CD14-positive monocyte (primary cell): ENCODE results near the gene GIPR. TPM values are rescaled to one million over a fixed set of nuclear protein-coding genes. Genes with fewer than 3 reads are reported as not detected.

Experiments
- DNase-seq, 3 donors: peaks; one replicate each; pipeline ENCODE4 v3.0.0-alpha.2; 2011 to 2022
- H2AFZ ChIP-seq: 2 replicates; pipeline ENCODE4 v1.6.0; 2012; ENCODE audit warnings: mild to moderate bottlenecking, low read depth, low read length, inconsistent platforms; ENCODE audit not compliant: insufficient read depth, poor library complexity, severe bottlenecking
- H3K27ac ChIP-seq, 2 donors: 1 replicate in 1 of 2; 2 replicates in 1 of 2; pipeline ENCODE4 v1.5.1; 2012 to 2013; ENCODE audit warnings: low read length in 2 of 2, control low read depth in 1 of 2, inconsistent platforms in 1 of 2, low read depth in 1 of 2, mild to moderate bottlenecking in 1 of 2
- H3K27me3 ChIP-seq, 2 donors: one replicate each; pipeline versions ENCODE4 v1.6.0 to v1.6.1; 2011 to 2013; ENCODE audit warnings: low read length in 2 of 2; ENCODE audit not compliant: control insufficient read depth in 2 of 2, insufficient read depth in 2 of 2
- H3K36me3 ChIP-seq, 2 donors: replicated peaks in 1 of 2; 1 replicate in 1 of 2; 2 replicates in 1 of 2; pipeline versions ENCODE4 v1.5.1 to v1.6.1; 2012 to 2013; ENCODE audit warnings: low read length in 2 of 2, control low read depth in 1 of 2, inconsistent platforms in 1 of 2, mild to moderate bottlenecking in 1 of 2; ENCODE audit not compliant: insufficient read depth in 2 of 2, control insufficient read depth in 1 of 2
- H3K4me1 ChIP-seq, 2 donors: 1 replicate in 1 of 2; 2 replicates in 1 of 2; pipeline versions ENCODE4 v1.5.1 to v1.6.1; 2012 to 2013; ENCODE audit warnings: low read length in 2 of 2, control low read depth in 1 of 2, inconsistent platforms in 1 of 2, mild to moderate bottlenecking in 1 of 2, moderate library complexity in 1 of 2; ENCODE audit not compliant: insufficient read depth in 2 of 2, control insufficient read depth in 1 of 2
- H3K4me2 ChIP-seq: replicated peaks from 2 replicates; pipeline ENCODE3; 2012; ENCODE audit warnings: low read length, moderate library complexity, mild to moderate bottlenecking; ENCODE audit not compliant: poor library complexity, severe bottlenecking; ENCODE audit errors: extremely low read depth
- H3K4me3 ChIP-seq, 3 experiments: fragments of 200-600 bp in 1 of 3; sonication (generic) in 1 of 3; replicated peaks in 1 of 3; 1 replicate in 2 of 3; 2 replicates in 1 of 3; pipeline ENCODE4 v1.5.1; 2011 to 2013; ENCODE audit warnings: low read length in 3 of 3, mild to moderate bottlenecking in 3 of 3, control low read depth in 2 of 3, low read depth in 2 of 3, inconsistent platforms in 1 of 3, moderate library complexity in 1 of 3
- H3K79me2 ChIP-seq: 2 replicates; pipeline ENCODE4 v1.6.0; 2012; ENCODE audit warnings: mild to moderate bottlenecking, control low read depth, inconsistent platforms, low read length, moderate library complexity; ENCODE audit not compliant: insufficient read depth
- H3K9ac ChIP-seq: 2 replicates; pipeline ENCODE4 v1.6.0; 2017; ENCODE audit warnings: low read length, mild to moderate bottlenecking; ENCODE audit not compliant: insufficient read depth, poor library complexity, severe bottlenecking
- H3K9me3 ChIP-seq, 2 donors: replicated peaks in 1 of 2; 1 replicate in 1 of 2; 2 replicates in 1 of 2; pipeline versions ENCODE4 v1.5.1 to v1.6.1; 2012 to 2013; ENCODE audit warnings: low read length in 2 of 2, control low read depth in 1 of 2; ENCODE audit not compliant: control insufficient read depth in 1 of 2, insufficient read depth in 1 of 2
- H4K20me1 ChIP-seq: 2 replicates; pipeline ENCODE4 v1.6.0; 2012; ENCODE audit warnings: mild to moderate bottlenecking, low read length, control low read depth, moderate library complexity; ENCODE audit not compliant: insufficient read depth
- H3K27ac Mint-ChIP-seq, 7 donors: one replicate each; pipeline ENCODE4 v1.8.0; 2020; ENCODE audit warnings: mild to moderate bottlenecking in 7 of 7, mixed read lengths in 7 of 7, moderate library complexity in 6 of 7, inconsistent platforms in 2 of 7
- H3K27me3 Mint-ChIP-seq, 3 donors: one replicate each; pipeline ENCODE4 v1.8.0; 2021 to 2022; ENCODE audit warnings: low read depth in 3 of 3, mild to moderate bottlenecking in 3 of 3, mixed read lengths in 3 of 3, moderate library complexity in 3 of 3, inconsistent platforms in 1 of 3
- H3K36me3 Mint-ChIP-seq, 2 donors: one replicate each; pipeline ENCODE4 v1.8.0; 2020; ENCODE audit warnings: mixed read lengths in 2 of 2, inconsistent platforms in 1 of 2, mild to moderate bottlenecking in 1 of 2
- H3K4me1 Mint-ChIP-seq: one replicate; pipeline ENCODE4 v1.8.0; 2020; ENCODE audit warnings: mild to moderate bottlenecking, mixed read lengths
- H3K4me3 Mint-ChIP-seq, 2 donors: one replicate each; pipeline ENCODE4 v1.8.0; 2020; ENCODE audit warnings: mild to moderate bottlenecking in 2 of 2, mixed read lengths in 2 of 2, moderate library complexity in 1 of 2
- H3K9me3 Mint-ChIP-seq, 7 donors: one replicate each; pipeline ENCODE4 v1.8.0; 2020 to 2022; ENCODE audit warnings: mixed read lengths in 7 of 7, mild to moderate bottlenecking in 6 of 7, moderate library complexity in 6 of 7, inconsistent platforms in 2 of 7
- WGBS: methylation state at CpG from one replicate; pipeline ENCODE4 v1.1.5; 2013; ENCODE audit warnings: missing lambda C conversion rate; ENCODE audit not compliant: insufficient coverage; 5-methylcytosine and 5-hydroxymethylcytosine counted together
- intact Hi-C, 2 donors: fragments of 100-400 bp; cut with micrococcal nuclease; formaldehyde crosslinking; loops; one replicate each; pipeline versions ENCODE4 v1.15.0 to v1.15.1; 2023
- polyA minus RNA-seq: library from RNA; depleted of rRNA, polyadenylated mRNA; stranded (reverse); fragments of >200 nt; gene quantifications from 2 replicates; pipeline ENCODE4 v1.2.3, GENCODE V29; 2012
- polyA plus RNA-seq, 3 donors: library from polyadenylated mRNA; depleted of rRNA in 1 of 3; unstranded in 2 of 3; stranded (reverse) in 1 of 3; fragments of 300-500 nt in 2 of 3; fragments of >200 nt in 1 of 3; fragmentation: Illumina TruSeq in 2 of 3; gene quantifications; 1 replicate in 2 of 3; 2 replicates in 1 of 3; pipeline ENCODE4 v1.2.3, GENCODE V29; 2012 to 2021
- total RNA-seq, 12 experiments: library from RNA in 1 of 12; stranded (reverse) in 1 of 12; fragments of 120-200 nt in 1 of 12; gene quantifications; one replicate each; pipeline ENCODE4 v1.2.4 and lab custom pipeline; 2013 to 2026; ENCODE audit warnings: mixed read lengths in 6 of 12, inconsistent platforms in 1 of 12
- TF ChIP-seq, protein P1 (sequence below): fragments of 200-600 bp; IDR thresholded peaks from one replicate; pipeline ENCODE4 v1.8.0; 2022; ENCODE audit warnings: antibody characterized with exemption, mild to moderate bottlenecking

The GIPR gene, protein sequence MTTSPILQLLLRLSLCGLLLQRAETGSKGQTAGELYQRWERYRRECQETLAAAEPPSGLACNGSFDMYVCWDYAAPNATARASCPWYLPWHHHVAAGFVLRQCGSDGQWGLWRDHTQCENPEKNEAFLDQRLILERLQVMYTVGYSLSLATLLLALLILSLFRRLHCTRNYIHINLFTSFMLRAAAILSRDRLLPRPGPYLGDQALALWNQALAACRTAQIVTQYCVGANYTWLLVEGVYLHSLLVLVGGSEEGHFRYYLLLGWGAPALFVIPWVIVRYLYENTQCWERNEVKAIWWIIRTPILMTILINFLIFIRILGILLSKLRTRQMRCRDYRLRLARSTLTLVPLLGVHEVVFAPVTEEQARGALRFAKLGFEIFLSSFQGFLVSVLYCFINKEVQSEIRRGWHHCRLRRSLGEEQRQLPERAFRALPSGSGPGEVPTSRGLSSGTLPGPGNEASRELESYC
- not detected for total RNA-seq (2013)
- not detected for polyA plus RNA-seq
- polyA minus RNA-seq = 0.24 TPM in 1 of 2 replicates, not detected in the other
- total RNA-seq (lab: John Stamatoyannopoulos, UW) = 1.1 to 5.5 (median 2.1) reads per million in 11 experiments

DNA sequence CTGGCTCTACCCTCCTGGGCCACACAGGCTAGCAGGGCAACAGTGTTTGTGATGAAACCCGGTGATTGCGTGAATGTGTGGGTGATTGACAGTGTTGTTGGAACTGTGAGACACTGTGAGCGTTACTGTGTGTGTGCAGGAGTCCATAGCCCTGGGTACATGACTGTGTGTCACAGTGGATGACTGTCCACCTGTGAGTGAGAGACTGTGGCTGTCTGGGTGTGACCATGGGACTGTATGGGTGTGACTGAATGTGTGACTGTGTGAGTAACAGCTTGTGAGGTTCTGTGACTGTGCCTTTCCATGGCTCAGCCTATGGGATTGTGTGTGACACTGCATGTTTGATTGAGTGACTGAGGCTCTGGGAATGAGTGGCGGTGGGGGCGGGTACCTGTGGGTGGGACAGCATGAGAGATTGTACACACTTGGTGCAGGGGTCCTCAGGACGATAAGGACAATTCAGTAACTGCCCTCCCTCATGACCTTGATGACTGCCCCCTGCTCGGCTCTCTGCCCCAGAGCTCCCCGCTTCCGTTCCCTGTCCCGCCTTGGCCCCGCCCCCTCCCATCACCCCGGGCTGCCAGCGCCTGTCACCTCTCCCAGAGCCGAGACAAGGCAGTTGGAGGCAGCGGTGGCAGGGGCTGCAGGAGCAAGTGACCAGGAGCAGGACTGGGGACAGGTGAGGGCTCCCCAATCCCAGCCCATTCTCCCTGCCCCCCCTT, at the start of gene GIPR:
GIPR (plus strand) TSS at position 602 of the 722 bp plus-strand sequence. CDS start 1,300 bp downstream, outside the sequence.
- H3K27ac ChIP-seq = no peak within 1 kb of the TSS
- peak within 1 kb of the TSS; percentile 77 for H3K4me2 ChIP-seq
- H4K20me1 ChIP-seq = no peaks in the 10 kb centered on the region
- no peaks in the 10 kb centered on the region for H3K36me3 ChIP-seq
- TF ChIP-seq, protein P1, sequence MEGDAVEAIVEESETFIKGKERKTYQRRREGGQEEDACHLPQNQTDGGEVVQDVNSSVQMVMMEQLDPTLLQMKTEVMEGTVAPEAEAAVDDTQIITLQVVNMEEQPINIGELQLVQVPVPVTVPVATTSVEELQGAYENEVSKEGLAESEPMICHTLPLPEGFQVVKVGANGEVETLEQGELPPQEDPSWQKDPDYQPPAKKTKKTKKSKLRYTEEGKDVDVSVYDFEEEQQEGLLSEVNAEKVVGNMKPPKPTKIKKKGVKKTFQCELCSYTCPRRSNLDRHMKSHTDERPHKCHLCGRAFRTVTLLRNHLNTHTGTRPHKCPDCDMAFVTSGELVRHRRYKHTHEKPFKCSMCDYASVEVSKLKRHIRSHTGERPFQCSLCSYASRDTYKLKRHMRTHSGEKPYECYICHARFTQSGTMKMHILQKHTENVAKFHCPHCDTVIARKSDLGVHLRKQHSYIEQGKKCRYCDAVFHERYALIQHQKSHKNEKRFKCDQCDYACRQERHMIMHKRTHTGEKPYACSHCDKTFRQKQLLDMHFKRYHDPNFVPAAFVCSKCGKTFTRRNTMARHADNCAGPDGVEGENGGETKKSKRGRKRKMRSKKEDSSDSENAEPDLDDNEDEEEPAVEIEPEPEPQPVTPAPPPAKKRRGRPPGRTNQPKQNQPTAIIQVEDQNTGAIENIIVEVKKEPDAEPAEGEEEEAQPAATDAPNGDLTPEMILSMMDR = no peak
- peak; percentile 60 to 88 (median 74) for DNase-seq
- H3K9me3 ChIP-seq = no peaks in the 10 kb centered on the region
- Mint-ChIP-seq H3K4me3 (peak within 1 kb of the TSS; percentile 67 to 89), H3K36me3 (peaks cover 8 to 12% of the 10 kb centered on the region in 2 donors), H3K9me3 (peaks cover 0 to 34% (median 13%) of the 10 kb centered on the region in 7 donors), H3K27me3 (peaks cover 62 to 75% (median 67%) of the 10 kb centered on the region in 3 donors), H3K27ac (peak within 1 kb of the TSS in 5 of 7 donors; percentile 10 to 84 (median 54)), H3K4me1 (peaks cover 43% of the 10 kb centered on the region)
- 15% methylated on average over 10 of the region's 15 CpGs for WGBS
- peak within 1 kb of the TSS in 2 of 3 experiments; percentile 30 to 69 for H3K4me3 ChIP-seq
- intact Hi-C loops = no loop called here
- peak within 1 kb of the TSS; percentile 78 for H2AFZ ChIP-seq
- H3K79me2 ChIP-seq = no peaks in the 10 kb centered on the region
- peak within 1 kb of the TSS; percentile 8 for H3K9ac ChIP-seq
- H3K4me1 ChIP-seq = peaks cover 29 to 44% of the 10 kb centered on the region in 2 donors
- H3K27me3 ChIP-seq = peaks cover 26 to 60% of the 10 kb centered on the region in 2 donors

DNA sequence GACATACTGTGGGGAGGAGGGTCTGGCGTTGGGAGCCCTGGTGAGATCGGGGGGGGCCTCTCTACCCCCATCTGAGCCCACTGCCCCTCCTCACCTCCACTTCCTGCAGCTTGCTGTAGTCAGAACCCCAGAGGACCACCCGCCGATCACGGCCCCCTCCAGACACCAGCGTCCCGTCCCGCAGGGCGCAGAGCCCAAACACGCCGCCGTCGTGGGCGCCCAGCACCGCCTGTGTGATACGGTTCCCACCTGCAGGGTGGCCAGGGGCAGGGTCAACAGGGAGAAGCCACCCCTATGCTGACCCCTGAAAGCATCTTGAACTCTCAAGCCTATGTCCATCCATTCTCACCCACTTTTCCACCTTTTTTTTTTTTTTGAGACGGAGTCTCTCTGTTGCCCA, 46.6 kb upstream of the GIPR start:
- peaks cover 47 to 75% of the 10 kb centered on the region in 2 donors for H3K36me3 ChIP-seq
- Mint-ChIP-seq H3K4me3 (no peak overlapping the region), H3K9me3 (no peaks in the 10 kb centered on the region), H3K27ac (no peak overlapping the region), H3K4me1 (no peaks in the 10 kb centered on the region), H3K36me3 (peaks cover 49 to 93% of the 10 kb centered on the region in 2 donors), H3K27me3 (no peaks in the 10 kb centered on the region)
- no peaks in the 10 kb centered on the region for H4K20me1 ChIP-seq
- no peaks in the 10 kb centered on the region for H3K4me1 ChIP-seq
- 93% methylated on average over 14 of the region's 17 CpGs for WGBS
- no peaks in the 10 kb centered on the region for H3K9me3 ChIP-seq
- no peak for DNase-seq
- H2AFZ ChIP-seq = no peak overlapping the region
- no peaks in the 10 kb centered on the region for H3K27me3 ChIP-seq
- no peak overlapping the region for H3K9ac ChIP-seq
- H3K4me2 ChIP-seq = no peak overlapping the region
- no peak overlapping the region for H3K27ac ChIP-seq
- H3K79me2 ChIP-seq = no peaks in the 10 kb centered on the region
- intact Hi-C loops = no loop called here
- H3K4me3 ChIP-seq = no peak overlapping the region
- TF ChIP-seq, protein P1 = no peak
